IPS-18c (cell line): ENCODE measurements around the gene TFF3.

Experiments used
- H3K4me3 ChIP-seq: 2 replicates; pipeline ENCODE4 v1.7.0; 2013; ENCODE audit warnings: low read depth, mild to moderate bottlenecking, low read length, moderate library complexity; ENCODE audit not compliant: insufficient read depth
- H3K9me3 ChIP-seq: one replicate; pipeline ENCODE4 v1.6.1; 2013; ENCODE audit warnings: mild to moderate bottlenecking, low read length, moderate library complexity; ENCODE audit not compliant: control insufficient read depth, insufficient read depth

The TFF3 gene

DNA sequence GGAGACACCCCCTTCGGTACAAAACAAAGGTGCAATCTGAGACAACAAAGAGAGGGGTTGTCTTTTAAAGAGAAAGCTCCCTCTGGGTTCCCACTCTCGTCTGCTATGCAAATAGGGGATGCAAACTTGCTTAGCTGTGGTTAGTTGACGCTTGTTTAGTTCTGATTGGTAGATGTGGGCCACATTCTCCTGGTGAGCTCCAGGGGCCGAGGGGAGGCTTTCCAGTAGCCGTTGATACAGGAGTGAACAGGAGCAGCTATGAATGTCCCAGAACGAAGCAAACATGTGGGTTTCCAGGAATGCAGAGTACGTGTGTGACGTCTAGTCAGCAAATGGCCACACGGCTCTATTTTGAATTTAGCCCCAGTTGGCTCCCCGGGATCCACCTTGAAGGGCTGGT is 20.8 kb upstream of the TFF3 start:
- Histone ChIP-seq H3K9me3 (no peaks in the 10 kb centered on the region), H3K4me3 (no peak overlapping the region; the same call in 1 of the 2 replicates)

DNA sequence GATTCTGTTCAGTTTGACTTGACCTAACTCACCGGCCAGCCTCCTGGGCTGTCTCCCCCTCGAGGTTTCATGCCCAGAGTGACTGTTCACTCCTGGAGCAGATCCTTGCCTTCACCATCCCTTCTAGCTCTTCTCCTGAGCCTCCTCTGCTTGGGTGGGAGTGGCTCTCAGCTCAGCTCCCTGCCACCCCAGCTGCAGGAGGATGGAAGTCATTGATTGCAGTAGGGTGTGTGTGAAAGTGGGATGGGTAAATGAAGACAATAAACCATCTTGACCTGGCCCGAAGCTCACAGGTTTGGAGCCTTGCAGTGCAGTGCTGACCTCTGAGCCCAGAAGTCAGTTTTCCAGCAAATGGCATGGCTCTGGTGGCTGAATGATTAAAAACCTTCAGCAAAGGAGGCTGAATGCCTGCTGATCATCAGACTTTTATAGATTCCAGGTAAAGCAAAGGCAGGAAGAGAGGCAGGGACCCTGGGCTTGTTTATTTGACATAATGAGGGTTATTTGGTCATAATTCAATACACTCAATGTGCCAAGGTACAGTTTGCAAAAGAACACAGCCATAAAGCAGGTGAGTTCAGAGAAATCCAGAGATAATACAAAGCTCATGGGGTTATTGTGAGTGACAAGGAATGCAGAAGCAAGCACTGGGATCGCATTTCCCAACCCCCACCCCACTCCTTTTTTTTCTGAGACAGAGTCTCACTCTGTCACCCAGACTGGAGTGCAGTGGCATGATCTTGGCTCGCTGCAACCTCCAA is 17.5 kb upstream of the TFF3 start:
- Histone ChIP-seq H3K4me3 (no peak overlapping the region), H3K9me3 (no peaks in the 10 kb centered on the region)

DNA sequence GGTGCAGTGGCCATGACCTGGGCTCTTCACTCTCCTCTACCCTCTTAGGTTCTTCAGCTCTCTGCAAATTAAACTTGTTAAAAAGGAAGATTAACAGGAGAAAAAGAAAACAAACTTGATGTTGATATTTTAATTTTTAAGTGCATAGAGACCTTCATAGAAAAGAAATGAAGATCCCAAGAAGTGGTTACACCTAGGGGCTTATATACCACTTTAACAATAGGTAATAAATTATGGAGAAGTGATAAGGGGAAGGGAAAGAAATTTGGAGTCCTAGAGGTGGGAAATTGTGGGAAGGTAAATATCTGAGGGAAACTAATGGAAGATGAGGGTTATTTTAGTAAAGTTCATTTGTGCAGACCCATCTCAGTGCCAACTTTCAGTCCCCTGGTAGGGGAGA is 16.5 kb upstream of the TFF3 start:
- H3K9me3 ChIP-seq, result no peaks in the 10 kb centered on the region
- no peak overlapping the region for H3K4me3 ChIP-seq

DNA sequence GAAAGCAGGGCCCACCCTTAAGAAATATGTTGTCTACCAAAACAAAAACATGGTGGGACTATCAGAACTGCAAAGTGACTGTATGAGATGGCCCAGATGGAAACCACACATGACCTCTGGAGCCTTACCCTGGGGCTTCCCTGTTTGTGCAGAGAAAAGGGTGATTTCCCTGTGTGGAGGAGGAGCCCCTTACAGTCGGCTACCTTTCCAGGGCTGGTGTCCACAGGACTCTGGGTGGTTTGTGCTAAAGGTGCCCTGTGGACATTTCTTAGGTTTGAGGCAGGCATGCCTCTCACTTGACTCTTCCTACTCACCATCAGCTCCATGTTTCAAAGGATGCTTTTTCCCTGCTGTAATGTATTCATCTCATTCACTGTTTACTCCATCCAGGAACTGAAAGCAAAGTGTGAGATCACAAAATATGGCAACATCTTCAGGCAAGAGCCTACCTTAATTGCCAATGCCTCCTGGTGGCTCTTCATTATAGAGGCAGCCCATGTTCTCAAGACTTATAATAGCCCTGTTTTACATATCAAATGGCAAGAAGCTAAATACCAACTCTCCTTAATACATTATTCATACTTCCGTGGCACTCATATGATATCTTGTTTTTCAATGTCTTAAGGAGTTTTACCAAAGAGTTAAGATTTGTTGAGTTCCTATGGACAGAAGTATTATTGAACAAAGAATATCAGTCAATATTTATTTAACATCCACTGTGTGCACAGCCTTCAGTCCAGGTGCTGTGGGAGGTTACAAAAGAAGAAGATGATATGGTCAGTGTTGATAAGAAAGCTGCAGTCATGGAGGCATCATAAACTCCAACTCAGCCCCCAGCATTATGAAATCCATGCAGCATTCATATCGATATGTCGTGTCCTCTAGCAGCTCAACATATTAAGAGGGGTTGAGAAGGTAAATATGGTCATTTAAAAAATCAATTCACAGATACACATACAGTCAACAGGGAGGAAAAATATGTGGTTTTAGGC is 15.5 kb upstream of the TFF3 start:
- Histone ChIP-seq H3K4me3 (no peak overlapping the region), H3K9me3 (no peaks in the 10 kb centered on the region)

DNA sequence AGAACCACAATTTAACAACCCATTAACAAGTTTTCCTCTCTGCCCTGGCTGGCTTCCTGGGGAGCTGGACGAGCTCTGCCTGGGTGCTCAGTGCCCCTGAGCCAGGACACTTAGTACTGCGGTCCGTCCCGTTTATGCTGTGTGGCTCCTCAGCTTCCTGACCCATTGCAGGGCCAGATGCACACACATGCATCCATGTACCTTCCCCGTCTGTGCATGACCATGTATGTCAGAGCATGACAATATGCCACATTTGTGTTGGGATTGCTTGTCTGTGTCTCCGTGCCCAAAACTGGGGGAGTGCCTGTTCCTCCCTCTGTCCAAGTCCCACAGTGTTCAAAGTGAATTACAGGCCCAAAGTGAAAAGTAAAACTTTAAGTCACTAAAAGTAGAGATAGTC is 9.7 kb upstream of the TFF3 start:
- H3K9me3 ChIP-seq, result no peaks in the 10 kb centered on the region
- no peak overlapping the region for H3K4me3 ChIP-seq

DNA sequence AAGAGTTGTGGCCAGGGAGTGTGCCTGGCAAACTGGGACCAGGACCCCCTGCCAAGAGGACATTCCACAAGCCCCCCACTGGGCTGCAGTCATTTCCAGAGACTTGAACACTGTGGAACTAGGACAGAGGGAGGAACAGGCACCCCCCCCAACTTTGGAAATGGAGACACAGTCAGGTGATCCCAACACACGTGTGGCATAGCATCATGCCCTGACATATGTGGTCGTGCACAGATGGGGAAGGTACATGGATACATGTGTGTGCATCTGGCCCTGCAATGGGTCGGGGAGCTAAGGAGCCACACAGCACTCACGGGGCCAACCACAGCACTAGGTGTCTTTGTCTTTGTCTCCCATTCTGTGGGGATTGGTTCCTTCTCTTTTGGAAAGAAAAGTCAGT is 6.6 kb upstream of the TFF3 start:
- Histone ChIP-seq H3K4me3 (no peak overlapping the region), H3K9me3 (no peaks in the 10 kb centered on the region)

DNA sequence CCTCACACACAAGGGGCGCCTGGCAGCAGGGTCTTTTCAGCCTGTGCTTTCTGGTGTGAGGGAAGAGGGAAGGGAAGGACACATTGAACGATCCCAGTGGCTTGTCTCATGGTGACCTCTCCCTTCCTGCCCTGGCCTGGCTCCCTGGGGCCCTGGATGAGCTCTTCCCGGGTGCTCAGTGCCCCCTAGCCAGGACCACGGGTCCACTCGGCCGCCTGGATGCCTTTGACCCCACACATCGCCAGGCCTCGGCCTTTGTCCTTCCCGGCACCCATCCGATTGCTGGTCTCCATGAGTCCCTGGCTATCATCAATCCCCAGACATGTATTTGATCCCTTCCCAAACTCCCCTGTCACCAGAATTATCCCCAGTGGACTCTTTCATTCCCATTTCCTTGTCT is 6.0 kb upstream of the TFF3 start:
- Histone ChIP-seq H3K4me3 (no peak overlapping the region), H3K9me3 (no peaks in the 10 kb centered on the region)

DNA sequence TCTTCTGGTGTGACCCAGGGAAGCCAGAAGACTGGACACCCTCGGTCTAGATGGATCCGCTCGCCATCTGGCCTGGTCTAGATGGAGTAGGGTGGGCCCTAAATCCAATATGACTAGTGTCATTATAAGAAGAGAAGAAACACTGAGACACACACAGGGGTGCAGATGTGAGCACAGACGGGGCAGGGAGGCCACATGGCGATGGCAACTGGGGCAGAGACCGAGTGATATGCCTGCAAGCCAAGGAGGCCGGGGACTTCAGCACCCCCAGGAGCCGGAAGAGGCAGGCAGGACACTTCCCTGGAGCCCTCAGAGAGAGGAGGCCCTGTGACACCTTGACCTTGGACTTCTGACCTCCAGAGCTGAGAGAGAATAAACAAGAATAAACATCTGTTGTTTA is 5.6 kb upstream of the TFF3 start:
- Histone ChIP-seq H3K4me3 (no peak overlapping the region), H3K9me3 (no peaks in the 10 kb centered on the region)

DNA sequence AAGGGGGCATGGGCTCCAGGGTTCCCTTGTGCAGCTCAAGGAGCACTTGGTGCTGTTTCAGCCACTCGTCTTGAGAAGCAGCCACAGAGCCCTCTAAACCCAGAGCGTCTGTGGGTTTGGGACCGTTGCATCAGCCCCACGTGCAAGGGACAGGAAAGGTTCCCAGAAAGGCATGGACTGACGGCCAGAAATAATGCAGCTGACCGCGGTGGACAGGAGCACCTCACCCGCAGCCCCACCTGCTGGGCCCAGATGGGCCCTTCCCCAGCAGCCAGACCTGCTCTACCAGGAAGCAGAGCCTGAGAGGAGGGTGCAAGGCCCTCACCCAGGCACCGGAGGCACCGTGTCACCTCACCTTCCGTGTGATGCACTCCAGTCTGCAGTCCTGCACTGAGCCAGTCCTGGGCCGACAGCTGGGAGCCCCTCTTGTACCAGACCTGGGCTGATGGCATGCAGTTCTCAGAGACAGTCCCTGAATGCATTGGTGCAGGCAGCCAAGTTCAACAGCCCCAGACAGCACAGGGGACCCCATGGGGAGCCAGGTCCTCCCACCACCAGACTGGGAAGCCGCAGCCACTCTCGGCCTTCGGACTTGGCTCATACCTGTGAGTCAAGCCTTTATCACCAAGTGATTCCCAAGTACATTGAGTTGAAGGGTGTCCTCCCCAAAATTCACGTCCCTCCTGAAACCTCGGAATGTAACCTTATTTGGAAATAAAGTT is 4.8 kb upstream of the TFF3 start:
- Histone ChIP-seq H3K9me3 (no peaks in the 10 kb centered on the region), H3K4me3 (no peak overlapping the region)

DNA sequence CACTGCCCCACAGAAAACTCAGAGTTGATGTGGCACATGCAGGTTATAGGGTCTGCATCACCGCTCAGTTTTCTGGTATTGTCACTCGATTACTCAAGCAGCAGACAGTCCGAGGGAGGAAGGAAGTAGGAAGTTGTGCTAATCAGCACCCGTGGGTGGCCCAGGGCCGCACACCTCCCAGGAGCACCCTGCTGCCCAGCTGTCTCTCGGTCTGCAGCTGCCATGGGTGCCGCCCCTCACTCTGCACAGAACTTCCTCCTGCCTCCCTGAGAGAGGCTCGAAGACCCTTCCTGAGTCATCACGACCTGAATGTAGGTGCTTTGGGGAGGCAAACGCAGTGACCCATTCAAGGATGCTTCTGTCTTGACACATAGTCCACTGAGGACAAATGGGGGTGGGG is 4.2 kb upstream of the TFF3 start:
- no peak overlapping the region for H3K4me3 ChIP-seq
- no peaks in the 10 kb centered on the region for H3K9me3 ChIP-seq

DNA sequence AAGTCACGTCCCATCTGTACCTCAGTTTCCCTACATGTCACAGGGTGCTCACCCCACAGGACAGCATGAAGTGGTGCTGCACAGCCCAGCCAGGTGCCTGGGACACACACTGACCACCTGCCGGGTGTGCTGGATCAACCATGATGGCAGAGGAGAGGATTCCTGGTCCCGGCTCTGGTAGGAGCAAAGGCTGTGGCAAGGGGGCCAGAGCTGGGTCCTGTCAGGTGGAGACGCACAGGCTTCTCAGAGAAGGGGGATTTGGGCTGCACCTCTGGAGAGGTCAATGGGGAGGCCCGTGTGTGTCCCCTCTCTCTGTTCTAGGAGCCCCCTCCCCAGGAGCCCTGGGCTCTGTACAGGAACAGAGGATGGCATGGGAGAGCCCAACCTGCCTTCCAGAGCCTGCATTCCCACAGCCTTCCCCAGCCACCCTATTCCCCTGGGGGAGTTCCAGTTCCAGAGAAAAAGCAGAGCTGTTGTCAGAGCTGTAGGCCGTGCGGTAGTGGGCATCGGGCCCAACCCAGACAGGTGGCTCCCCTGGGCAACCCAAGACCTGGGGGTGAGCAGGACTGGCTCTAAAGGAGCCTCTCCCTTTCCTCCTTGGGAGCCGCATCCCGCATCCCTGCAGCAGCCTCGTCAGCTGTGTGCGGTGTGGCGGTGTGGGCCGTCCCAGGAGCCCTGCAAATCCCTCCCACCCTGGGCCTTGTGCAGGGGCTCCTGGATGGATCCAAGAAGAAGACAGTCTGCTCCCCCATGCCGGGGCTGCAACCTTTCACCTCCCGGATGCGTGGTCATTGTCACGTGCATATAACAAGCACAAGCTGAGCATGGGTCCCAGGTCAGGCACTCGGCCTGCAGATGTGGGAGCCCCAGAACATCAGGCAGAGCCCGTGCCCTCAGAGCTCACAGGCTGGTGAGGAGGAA is 2.9 kb upstream of the TFF3 start:
- Histone ChIP-seq H3K9me3 (no peaks in the 10 kb centered on the region), H3K4me3 (no peak overlapping the region)

DNA sequence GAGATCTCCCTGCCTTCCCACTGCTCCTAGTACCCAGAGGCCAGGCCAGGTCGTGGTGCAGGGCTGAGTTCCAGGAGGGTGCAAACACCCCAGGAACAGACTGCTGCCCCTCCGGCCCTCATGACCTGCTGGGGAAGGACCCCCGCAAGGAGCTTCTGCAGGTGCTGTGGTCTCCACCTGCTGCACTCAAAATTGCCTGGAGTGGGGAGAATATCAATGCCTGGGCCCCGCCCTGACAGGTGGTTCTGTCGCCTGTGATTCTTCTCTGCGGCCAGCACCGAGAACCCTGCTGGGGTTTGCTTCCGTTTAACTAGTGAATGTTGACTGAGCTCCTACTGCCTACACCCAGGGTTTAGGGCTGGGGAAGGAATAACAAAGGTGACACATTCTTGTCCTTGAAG is 2.1 kb upstream of the TFF3 start:
- Histone ChIP-seq H3K4me3 (no peak overlapping the region), H3K9me3 (no peaks in the 10 kb centered on the region)

DNA sequence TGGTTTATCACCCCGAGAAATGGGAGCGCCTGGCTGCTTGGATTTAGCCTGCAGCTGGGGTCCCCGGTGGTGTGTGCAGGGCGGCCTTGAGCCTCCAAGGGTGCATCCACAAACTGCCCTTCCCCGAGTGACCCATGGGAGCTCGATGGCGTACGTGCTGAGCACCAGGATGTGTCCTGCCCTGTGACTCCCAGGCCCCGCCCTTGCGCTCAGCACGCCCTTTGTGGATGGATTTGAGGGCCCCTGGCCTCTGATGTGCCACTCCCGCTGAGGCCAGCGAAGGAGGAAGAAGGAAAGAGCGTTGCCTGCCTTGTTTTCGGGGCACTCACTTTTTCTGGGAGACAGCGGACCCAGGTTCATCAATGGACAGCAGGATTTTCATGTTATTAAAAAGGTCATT is 1.7 kb upstream of the TFF3 start:
- Histone ChIP-seq H3K9me3 (no peaks in the 10 kb centered on the region), H3K4me3 (no peak overlapping the region; the same call in 1 of the 2 replicates)

DNA sequence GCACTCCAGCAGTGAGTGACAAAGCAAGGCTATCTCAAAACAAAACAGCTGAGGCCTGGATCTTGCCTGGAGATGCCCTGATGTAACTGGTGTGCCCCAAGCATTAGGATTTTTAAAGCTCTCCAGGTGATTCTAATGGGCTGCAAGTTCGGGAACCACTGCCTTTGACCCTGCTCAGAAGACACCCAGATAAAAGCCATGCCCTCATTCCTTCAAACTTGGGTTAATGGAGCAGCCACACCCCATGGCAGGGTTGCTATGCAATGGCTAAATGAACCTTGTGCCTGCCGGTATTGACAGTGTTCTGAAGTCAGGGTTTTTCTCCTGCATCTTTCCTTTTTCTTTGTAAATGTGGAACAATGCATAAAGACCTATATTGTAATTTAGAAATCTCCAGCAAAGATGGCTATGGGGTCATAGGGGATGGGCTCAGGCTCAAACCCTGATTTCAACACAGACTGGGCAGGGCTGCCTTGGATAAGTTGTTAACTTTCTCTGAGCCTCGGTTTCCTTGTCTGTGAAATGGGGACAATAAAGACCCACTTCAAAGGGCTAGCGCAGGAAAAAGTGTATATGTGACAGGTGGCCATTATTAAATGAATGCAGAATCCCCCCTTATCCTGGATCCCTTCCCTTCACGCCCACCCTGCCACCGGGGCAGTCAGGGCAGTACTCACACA is 453 bp downstream of the TFF3 start:
- H3K4me3 ChIP-seq, result no peak overlapping the region
- no peaks in the 10 kb centered on the region for H3K9me3 ChIP-seq

DNA sequence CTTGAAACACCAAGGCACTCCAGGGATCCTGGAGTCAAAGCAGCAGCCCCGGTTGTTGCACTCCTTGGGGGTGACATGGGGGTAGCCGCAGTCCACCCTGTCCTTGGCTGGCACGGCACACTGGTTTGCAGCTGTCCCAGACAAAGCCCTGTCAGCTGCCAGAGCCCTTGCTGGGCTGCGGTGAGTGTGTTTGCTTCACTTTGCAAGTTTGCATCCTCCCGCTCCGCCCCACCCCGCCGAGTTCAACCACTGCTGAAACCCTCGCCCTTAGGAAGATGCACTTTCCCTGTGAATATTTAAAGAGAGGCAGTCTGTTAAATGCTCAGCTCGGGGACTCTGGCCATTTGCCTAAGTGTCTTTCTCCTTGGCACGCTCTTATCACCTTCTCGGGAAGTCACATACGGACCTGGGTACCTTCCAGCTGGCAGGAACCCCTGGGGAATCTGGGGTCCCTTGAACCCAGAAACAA is 1.7 kb downstream of the TFF3 start:
- Histone ChIP-seq H3K4me3 (no peak overlapping the region), H3K9me3 (no peaks in the 10 kb centered on the region)

DNA sequence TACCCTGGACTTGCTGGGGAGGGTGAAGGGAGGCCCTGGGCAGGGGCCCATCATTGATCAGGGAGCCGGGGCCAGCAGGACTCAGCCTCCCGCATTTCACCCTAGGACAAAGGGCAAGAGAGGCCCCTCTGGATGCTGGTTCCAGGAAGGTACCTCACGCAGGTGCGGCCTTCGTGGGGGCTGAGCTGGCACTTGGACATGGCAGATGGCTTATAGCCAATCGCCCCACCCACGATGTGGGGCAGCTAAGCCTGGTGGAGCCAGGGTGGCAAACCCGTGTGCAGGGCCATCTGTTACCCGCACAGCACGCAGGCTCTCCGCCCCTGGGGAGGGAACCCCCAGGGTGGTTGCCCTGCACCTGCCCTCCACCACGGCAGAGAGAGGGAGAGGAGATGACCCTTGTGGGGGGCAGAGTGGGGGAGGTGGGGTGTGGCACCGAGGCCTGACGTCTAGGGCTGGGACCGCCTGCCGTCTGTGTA is 2.5 kb downstream of the TFF3 start:
- no peaks in the 10 kb centered on the region for H3K9me3 ChIP-seq
- no peak overlapping the region for H3K4me3 ChIP-seq
